HL-60 (cell line): ENCODE measurements around the gene IRF3.

Experiments
- DNase-seq, 2 experiments: peaks; one replicate each; pipeline ENCODE4 v3.0.0-alpha.2; 2010 to 2020; ENCODE audit warnings: low read depth in 1 of 2, low spot score in 1 of 2
- H3K27ac ChIP-seq: fragments of 250-450 bp; sonication (Bioruptor Pico); replicated peaks from 2 replicates; pipeline ENCODE4 v1.5.1; 2020; ENCODE audit warnings: mild to moderate bottlenecking, moderate library complexity
- H3K27me3 ChIP-seq: fragments of 250-450 bp; sonication (Bioruptor Pico); 2 replicates; pipeline ENCODE4 v1.5.1; 2021; ENCODE audit warnings: mild to moderate bottlenecking, moderate library complexity; ENCODE audit not compliant: insufficient read depth, poor library complexity, severe bottlenecking
- H3K4me3 ChIP-seq: replicated peaks from 2 replicates; pipeline ENCODE4 v1.5.1; 2011; ENCODE audit warnings: mild to moderate bottlenecking, control low read depth, low read length; ENCODE audit not compliant: insufficient read depth
- CTCF ChIP-seq: IDR thresholded peaks from one replicate; pipeline ENCODE4 v1.5.1; 2011; ENCODE audit warnings: low read length, control low read depth, inconsistent platforms; ENCODE audit not compliant: insufficient read depth
- GABPA ChIP-seq: IDR thresholded peaks from 2 replicates; pipeline ENCODE4 v1.6.1; 2012; ENCODE audit warnings: low read depth
- POLR2AphosphoS5 ChIP-seq: IDR thresholded peaks from 2 replicates; pipeline ENCODE4 v1.6.1; 2012; ENCODE audit warnings: low read depth
- REST ChIP-seq: IDR thresholded peaks from 2 replicates; pipeline ENCODE4 v1.6.1; 2012; ENCODE audit warnings: low read depth; ENCODE audit not compliant: insufficient replicate concordance
- SPI1 ChIP-seq: IDR thresholded peaks from 2 replicates; pipeline ENCODE4 v1.6.1; 2012; ENCODE audit warnings: low read depth, mild to moderate bottlenecking, borderline replicate concordance

The IRF3 gene

GRCh38 chr19:49642492-49643035 lies 23.1 kb downstream of the IRF3 start:
- no peak for TF ChIP-seq REST
- no peak for TF ChIP-seq SPI1
- no peak for TF ChIP-seq POLR2AphosphoS5
- TF ChIP-seq CTCF: no peak
- TF ChIP-seq GABPA: no peak
- no peak for DNase-seq
- Histone ChIP-seq H3K27me3 (no peaks in the 10 kb centered on the region), H3K27ac (peak overlapping the region; percentile 88), H3K4me3 (peak overlapping the region; percentile 96)

GRCh38 chr19:49641688-49642491 lies 23.8 kb downstream of the IRF3 start, which contains the start of gene SCAF1:
Gene SCAF1, plus strand, starts transcription at chr19:49642209. Its CDS starts 2,818 bp downstream, at chr19:49645027.
- Histone ChIP-seq H3K4me3 (peak within 1 kb of the TSS; percentile 96), H3K27ac (peak within 1 kb of the TSS; percentile 89)

GRCh38 chr19:49640113-49640898 lies 25.4 kb downstream of the IRF3 start, which contains the start of gene RRAS:
Gene RRAS, minus strand, starts transcription at chr19:49640143. Its CDS starts 45 bp downstream, at chr19:49640098.
- DNase-seq: peak; percentile 99 to 100
- H3K27me3 ChIP-seq: no peaks in the 10 kb centered on the region
- H3K4me3 ChIP-seq: peak within 1 kb of the TSS; percentile 54
- H3K27ac ChIP-seq: peak within 1 kb of the TSS; percentile 89
- TF ChIP-seq SPI1: 0 out of 2 replicates have a peak, but pooled peaks have one; percentile 1
- no peak for TF ChIP-seq REST
- no peak for TF ChIP-seq CTCF
- TF ChIP-seq GABPA: peak; percentile 73
- peak; percentile 81 for TF ChIP-seq POLR2AphosphoS5

More at GRCh38 chr19:49641688-49642491, 23.8 kb downstream of the IRF3 start, which contains the start of gene SCAF1:
- DNase-seq: peak; percentile 99
- H3K27me3 ChIP-seq: no peaks in the 10 kb centered on the region
- peak; percentile 87 for TF ChIP-seq GABPA
- TF ChIP-seq REST: no peak
- TF ChIP-seq POLR2AphosphoS5: peak; percentile 78
